H1 (cell line): Measurements from ENCODE around the gene CWF19L1. TPM values are rescaled to one million over a fixed set of nuclear protein-coding genes. Genes with fewer than 3 reads are reported as not detected.
A peak's percentile ranks its signal among the peaks of the same experiment; 100 is the strongest.

ENCODE experiments used
- CTCF ChIA-PET: fragments of 300-600 bp; sonication (Branson Sonifier 250); formaldehyde crosslinking; loops from one replicate; lab custom pipeline; 2021; ENCODE audit not compliant: partially characterized antibody; lab: Charles Lee
- POLR2A ChIA-PET: fragments of 300-600 bp; sonication (Branson Sonifier 250); formaldehyde crosslinking; loops from one replicate; lab custom pipeline; 2021; ENCODE audit warnings: inconsistent platforms; ENCODE audit not compliant: partially characterized antibody; lab: Charles Lee
- DNase-seq, 2 experiments: peaks; one replicate each; pipeline versions ENCODE4 v3.0.0 to v3.0.0-alpha.2; 2010 to 2022; ENCODE audit warnings: low spot score in 2 of 2, low read depth in 1 of 2, mixed read lengths in 1 of 2
- FAIRE-seq: peaks from 2 replicates; lab custom pipeline; 2011; peaks lifted over from hg19 to GRCh38; lab: Jason Lieb, UNC
- H2AFZ ChIP-seq: 2 replicates; pipeline ENCODE4 v1.8.1; 2012; ENCODE audit warnings: low read length, inconsistent platforms
- H2AK5ac ChIP-seq: 2 replicates; pipeline ENCODE4 v1.6.1; 2013; ENCODE audit warnings: low read depth, low read length
- H2BK120ac ChIP-seq: replicated peaks from 2 replicates; pipeline ENCODE3; 2013; ENCODE audit warnings: low read depth, low read length, inconsistent platforms
- H2BK12ac ChIP-seq: 2 replicates; pipeline ENCODE4 v1.6.1; 2013; ENCODE audit warnings: low read depth, low read length
- H2BK15ac ChIP-seq: 2 replicates; pipeline ENCODE4 v1.6.1; 2013; ENCODE audit warnings: low read length
- H2BK20ac ChIP-seq: 2 replicates; pipeline ENCODE4 v1.6.1; 2013; ENCODE audit warnings: low read length
- H2BK5ac ChIP-seq: 2 replicates; pipeline ENCODE4 v1.6.1; 2013; ENCODE audit warnings: low read depth, low read length
- H3K14ac ChIP-seq: 2 replicates; pipeline ENCODE4 v1.6.1; 2013; ENCODE audit warnings: inconsistent platforms; ENCODE audit not compliant: insufficient read length
- H3K18ac ChIP-seq: 2 replicates; pipeline ENCODE4 v1.6.1; 2013; ENCODE audit warnings: low read length; ENCODE audit errors: extremely low read depth
- H3K23ac ChIP-seq: 2 replicates; pipeline ENCODE4 v1.6.1; 2013; ENCODE audit warnings: inconsistent platforms; ENCODE audit not compliant: insufficient read length
- H3K23me2 ChIP-seq: 2 replicates; pipeline ENCODE4 v1.6.1; 2013; ENCODE audit warnings: low read depth, low read length
- H3K27ac ChIP-seq: 2 replicates; pipeline ENCODE4 v1.6.1; 2011; ENCODE audit warnings: low read depth, low read length, inconsistent platforms
- H3K27me3 ChIP-seq, 4 experiments: replicated peaks in 1 of 4; 1 replicate in 1 of 4; 2 replicates in 3 of 4; pipeline versions ENCODE4 v1.6.1 to v1.8.1; 2011 to 2013; ENCODE audit warnings: low read length in 3 of 4, mild to moderate bottlenecking in 3 of 4, inconsistent platforms in 2 of 4, mixed read lengths in 2 of 4, moderate library complexity in 1 of 4; ENCODE audit not compliant: control insufficient read depth in 3 of 4, insufficient read depth in 3 of 4; ENCODE audit errors: extremely low read depth in 1 of 4
- H3K36me3 ChIP-seq, 4 experiments: 2 replicates each; pipeline versions ENCODE4 v1.6.1 to v1.8.1; 2011 to 2013; ENCODE audit warnings: mild to moderate bottlenecking in 4 of 4, low read length in 3 of 4, moderate library complexity in 2 of 4, control low read depth in 1 of 4, inconsistent platforms in 1 of 4; ENCODE audit not compliant: insufficient read depth in 4 of 4, control insufficient read depth in 2 of 4
- H3K4ac ChIP-seq: replicated peaks from 2 replicates; pipeline ENCODE3; 2013; ENCODE audit warnings: low read length, low read depth, mixed read lengths, inconsistent platforms; ENCODE audit not compliant: insufficient read length
- H3K4me1 ChIP-seq, 4 experiments: replicated peaks in 1 of 4; 1 replicate in 1 of 4; 2 replicates in 3 of 4; pipeline versions ENCODE4 v1.6.1 to v1.8.1; 2011 to 2013; ENCODE audit warnings: low read length in 3 of 4, inconsistent platforms in 2 of 4, mixed read lengths in 1 of 4; ENCODE audit not compliant: insufficient read depth in 4 of 4, control insufficient read depth in 3 of 4
- H3K4me2 ChIP-seq, 2 experiments: 2 replicates each; pipeline versions ENCODE4 v1.6.1 to v1.8.1; 2011 to 2013; ENCODE audit warnings: low read depth in 2 of 2, low read length in 2 of 2, control low read depth in 1 of 2, inconsistent platforms in 1 of 2, mild to moderate bottlenecking in 1 of 2; ENCODE audit not compliant: insufficient read depth in 1 of 2
- H3K4me3 ChIP-seq, 4 experiments: fragments of 200-600, 300-600 bp in 1 of 4; sonication (generic), shearing (Covaris generic), sonication (Bioruptor Twin) in 1 of 4; 2 replicates each; pipeline versions ENCODE4 v1.5.1 to v1.8.1; 2011 to 2016; ENCODE audit warnings: low read length in 4 of 4, low read depth in 3 of 4, control low read depth in 2 of 4, inconsistent platforms in 2 of 4, mild to moderate bottlenecking in 2 of 4, mixed read lengths in 1 of 4, moderate library complexity in 1 of 4; ENCODE audit not compliant: insufficient read depth in 2 of 4; ENCODE audit errors: extremely low read depth in 1 of 4
- H3K56ac ChIP-seq: replicated peaks from 2 replicates; pipeline ENCODE3; 2013; ENCODE audit warnings: low read depth, mild to moderate bottlenecking, mixed read lengths, low read length, inconsistent platforms; ENCODE audit not compliant: insufficient read length
- H3K79me1 ChIP-seq: 2 replicates; pipeline ENCODE4 v1.6.1; 2013; ENCODE audit warnings: low read depth, low read length, control low read depth
- H3K79me2 ChIP-seq, 2 experiments: 2 replicates each; pipeline versions ENCODE4 v1.6.1 to v1.8.1; 2012 to 2013; ENCODE audit warnings: low read length in 2 of 2, mild to moderate bottlenecking in 2 of 2, inconsistent platforms in 1 of 2; ENCODE audit not compliant: insufficient read depth in 2 of 2, control insufficient read depth in 1 of 2
- H3K9ac ChIP-seq, 4 experiments: replicated peaks in 1 of 4; 1 replicate in 1 of 4; 2 replicates in 3 of 4; pipeline versions ENCODE4 v1.6.1 to v1.8.1; 2011 to 2013; ENCODE audit warnings: low read depth in 3 of 4, low read length in 3 of 4, control low read depth in 2 of 4, mild to moderate bottlenecking in 2 of 4, moderate library complexity in 2 of 4, inconsistent platforms in 1 of 4; ENCODE audit errors: extremely low read depth in 1 of 4
- H3K9me3 ChIP-seq, 2 experiments: 2 replicates each; pipeline versions ENCODE4 v1.6.1 to v1.8.1; 2012 to 2013; ENCODE audit warnings: mild to moderate bottlenecking in 2 of 2, moderate library complexity in 2 of 2, control low read depth in 1 of 2, inconsistent platforms in 1 of 2, low read depth in 1 of 2, low read length in 1 of 2, mixed read lengths in 1 of 2; ENCODE audit not compliant: insufficient read depth in 2 of 2
- H4K20me1 ChIP-seq, 2 experiments: replicated peaks in 1 of 2; 2 replicates each; pipeline versions ENCODE3 to v1.8.1; 2011 to 2013; ENCODE audit warnings: inconsistent platforms in 2 of 2, low read length in 2 of 2, mild to moderate bottlenecking in 1 of 2; ENCODE audit not compliant: insufficient read depth in 2 of 2, control insufficient read depth in 1 of 2
- H4K5ac ChIP-seq: 2 replicates; pipeline ENCODE4 v1.6.1; 2013; ENCODE audit warnings: low read length, low read depth, mixed read lengths, inconsistent platforms; ENCODE audit not compliant: insufficient read length
- H4K8ac ChIP-seq: 2 replicates; pipeline ENCODE4 v1.8.0; 2013; ENCODE audit warnings: mild to moderate bottlenecking, moderate library complexity, low read length, inconsistent platforms; ENCODE audit not compliant: insufficient read depth; ENCODE audit errors: extremely low read depth
- H4K91ac ChIP-seq: replicated peaks from 2 replicates; pipeline ENCODE3; 2013; ENCODE audit warnings: low read length, mixed read lengths, inconsistent platforms; ENCODE audit not compliant: insufficient read length
- ATF2 ChIP-seq: IDR thresholded peaks from 2 replicates; pipeline ENCODE4 v1.6.1; 2012; ENCODE audit warnings: low read length, inconsistent platforms
- EGR1 ChIP-seq: IDR thresholded peaks from 2 replicates; pipeline ENCODE4 v1.6.1; 2011; ENCODE audit warnings: low read depth, low read length, borderline replicate concordance
- HDAC2 ChIP-seq, 2 experiments: fragments of 300-600 bp in 1 of 2; sonication (generic) in 1 of 2; IDR thresholded peaks; 2 replicates each; pipeline ENCODE4 v1.6.1; 2011 to 2012; ENCODE audit warnings: low read depth in 2 of 2, low read length in 2 of 2, mild to moderate bottlenecking in 2 of 2, moderate library complexity in 2 of 2, borderline replicate concordance in 1 of 2, inconsistent platforms in 1 of 2
- HDAC6 ChIP-seq: IDR thresholded peaks from one replicate; pipeline ENCODE4 v1.7.1; 2012; ENCODE audit warnings: low read depth, mild to moderate bottlenecking, inconsistent platforms, low read length, moderate library complexity
- KDM4A ChIP-seq: IDR thresholded peaks from one replicate; pipeline ENCODE4 v1.7.1; 2012; ENCODE audit warnings: low read depth, mild to moderate bottlenecking, moderate library complexity, low read length, inconsistent platforms; ENCODE audit not compliant: severe bottlenecking
- POU5F1 ChIP-seq: IDR thresholded peaks from 2 replicates; pipeline ENCODE4 v1.6.1; 2011; ENCODE audit warnings: low read depth, mild to moderate bottlenecking, low read length, moderate library complexity
- RBBP5 ChIP-seq: IDR thresholded peaks from 2 replicates; pipeline ENCODE4 v1.7.1; 2012; ENCODE audit warnings: low read depth, mild to moderate bottlenecking, inconsistent platforms, low read length, moderate library complexity, borderline replicate concordance
- SIX5 ChIP-seq: IDR thresholded peaks from 2 replicates; pipeline ENCODE4 v1.6.1; 2011; ENCODE audit warnings: mild to moderate bottlenecking, low read depth, low read length
- USF2 ChIP-seq: IDR thresholded peaks from 2 replicates; pipeline ENCODE4 v1.6.1; 2011; ENCODE audit warnings: low read length, improper control_type of control experiment
- ZNF274 ChIP-seq: IDR thresholded peaks from 2 replicates; pipeline ENCODE4 v1.7.0; 2012; ENCODE audit warnings: low read length, borderline replicate concordance; ENCODE audit errors: extremely low read depth
- WGBS, 2 experiments: shearing (Covaris generic) in 1 of 2; methylation state at CpG; one replicate each; pipeline versions ENCODE4 v1.1.6 to v1.1.7; 2013 to 2015; ENCODE audit warnings: low lambda C conversion rate in 2 of 2, mixed read lengths in 2 of 2, inconsistent platforms in 1 of 2, low coverage in 1 of 2, missing lambda C conversion rate in 1 of 2; ENCODE audit not compliant: insufficient replicate concordance in 2 of 2, insufficient coverage in 1 of 2, insufficient read length in 1 of 2; ENCODE audit errors: extremely low coverage in 1 of 2, missing lambda C conversion rate in 1 of 2; 5-methylcytosine and 5-hydroxymethylcytosine counted together
- polyA plus RNA-seq, 7 experiments: library from polyadenylated mRNA; depleted of rRNA in 3 of 7; stranded (reverse) in 5 of 7; unstranded in 2 of 7; fragments of >200 nt in 5 of 7; fragments of 200-250 nt in 2 of 7; gene quantifications; 1 replicate in 5 of 7; 2 replicates in 1 of 7; 4 replicates in 1 of 7; pipeline versions ENCODE4 v1.2.1 to v1.2.3, GENCODE V29; 2011 to 2013; ENCODE audit warnings: missing spikeins in 2 of 7, mixed read lengths in 2 of 7
- total RNA-seq: library from RNA; stranded (reverse); fragmentation: NEBNext Ultra II Directional; extraction: Animal tissue kit (Norgen Biotek cat#: 25700); gene quantifications from 2 replicates; pipeline ENCODE4 v1.2.1, GENCODE V29; 2021

CWF19L1 gene
- total and polyA plus RNA-seq, 2 of the 8 experiments (the other 6 are each of a cell fraction or from before 2014, with no cell fraction given), result 11.1 to 29.9 TPM

- H3K4me1 ChIP-seq, result peaks cover 0 to 8% (median 4%) of the 10 kb centered on the region in 4 experiments; a peak in 4 of 7 replicates
- H3K18ac ChIP-seq, result no peak overlapping the region
- no peak overlapping the region for H2AFZ ChIP-seq
- no peaks in the 10 kb centered on the region for H3K27me3 ChIP-seq
- peaks cover 11% of the 10 kb centered on the region for H3K23me2 ChIP-seq
- peak overlapping the region; percentile 37; the same call in 1 of the 2 replicates for H2BK15ac ChIP-seq
- H4K5ac ChIP-seq, result no peak overlapping the region
- no peak overlapping the region for H3K14ac ChIP-seq
- H3K56ac ChIP-seq, result no peak overlapping the region
- ChIA-PET CTCF (interaction anchor here (1.0 to 1.2 kb wide), 3 partner anchors 10 to 16 kb away, joined by 3 to 4 read pairs (median 4); no protein-coding TSS in a partner anchor), POLR2A (interaction anchor here (1.0 to 2.6 kb wide), 3 partner anchors 10 to 411 kb away, joined by 3 to 20 read pairs (median 3); no protein-coding TSS in a partner anchor)
- no peak overlapping the region for H3K27ac ChIP-seq
- no peak overlapping the region for H3K9ac ChIP-seq
- WGBS, 2 experiments, result 96% methylated on average over 6 of the region's 6 CpGs; no CpG with 5 or more reads in 1 of the 2 experiments
- no peak overlapping the region for H2BK5ac ChIP-seq
- 0 out of 2 replicates have a peak overlapping the region, but pooled peaks have one; percentile 75 for H2BK20ac ChIP-seq
- no peak overlapping the region for H2BK120ac ChIP-seq
- H3K36me3 ChIP-seq, result peaks cover 0 to 6% (median 4%) of the 10 kb centered on the region in 4 experiments; a peak in 4 of 8 replicates
- no peak overlapping the region for H4K8ac ChIP-seq
- DNase-seq (no peak), FAIRE-seq (no peak)
- peaks cover 7 to 32% of the 10 kb centered on the region in 2 experiments; a peak in 3 of 4 replicates for H3K79me2 ChIP-seq
- H3K79me1 ChIP-seq, result no peaks in the 10 kb centered on the region
- H3K4me2 ChIP-seq, result no peak overlapping the region
- no peak overlapping the region for H4K91ac ChIP-seq
- H3K9me3 ChIP-seq, result no peaks in the 10 kb centered on the region
- H3K4me3 ChIP-seq, result no peak overlapping the region
- no peaks in the 10 kb centered on the region for H4K20me1 ChIP-seq
- no peak overlapping the region for H2AK5ac ChIP-seq
- no peak overlapping the region for H3K4ac ChIP-seq
- no peak overlapping the region for H3K23ac ChIP-seq
- H2BK12ac ChIP-seq, result no peak overlapping the region
- no peak for TF ChIP-seq ATF2
- TF ChIP-seq RBBP5, result no peak
- no peak for TF ChIP-seq KDM4A
- TF ChIP-seq HDAC2 (IDR thresholded peaks at IDR 0.05; ENCODE audit: borderline replicate concordance in 1 of 2, low read depth in 2 of 2, low read length in 2 of 2), result no peak
- TF ChIP-seq POU5F1, result no peak
- no peak for TF ChIP-seq SIX5
- TF ChIP-seq EGR1, result no peak
- no peak for TF ChIP-seq USF2
- TF ChIP-seq HDAC6, result no peak
- no peak for TF ChIP-seq ZNF274
Measured at GRCh38 chr10:100287756-100288155, 20.3 kb upstream of the CWF19L1 start.
